C4-2B (cell line): Measurements from ENCODE around the gene GID8.

Experiments
- H3K27ac ChIP-seq: fragments of 450-650 bp; 2 replicates; pipeline ENCODE4 v1.5.1; 2017
- CTCF ChIP-seq: fragments of 450-650 bp; conservative IDR thresholded peaks from 2 replicates; pipeline ENCODE4 v1.5.1; 2017; ENCODE audit warnings: mild to moderate bottlenecking
- ZFX ChIP-seq: fragments of 450-650 bp; IDR thresholded peaks from 2 replicates; pipeline ENCODE4 v1.6.1; 2017

The GID8 gene

GRCh38 chr20:62917720-62918119 is 20.2 kb upstream of the GID8 start:
- TF ChIP-seq ZFX (no peak), CTCF (no peak)
- peak overlapping the region; percentile 63 for H3K27ac ChIP-seq

GRCh38 chr20:62918147-62918546 is 19.8 kb upstream of the GID8 start:
- no peak overlapping the region for H3K27ac ChIP-seq
- no peak for TF ChIP-seq CTCF
- no peak for TF ChIP-seq ZFX

GRCh38 chr20:62918831-62919230 is 19.1 kb upstream of the GID8 start:
- no peak for TF ChIP-seq CTCF
- TF ChIP-seq ZFX = no peak
- H3K27ac ChIP-seq = no peak overlapping the region

GRCh38 chr20:62920039-62920645 is 17.8 kb upstream of the GID8 start:
- H3K27ac ChIP-seq = no peak overlapping the region
- TF ChIP-seq CTCF (no peak), ZFX (no peak)

- TF ChIP-seq ZFX (no peak), CTCF (peak; percentile 81)
- H3K27ac ChIP-seq = peak overlapping the region; percentile 5; the same call in 1 of the 2 replicates
Observed at GRCh38 chr20:62921119-62921687, 16.7 kb upstream of the GID8 start.

- TF ChIP-seq CTCF (no peak), ZFX (no peak)
- H3K27ac ChIP-seq = peak overlapping the region; percentile 75
Observed at GRCh38 chr20:62922451-62922921, 15.5 kb upstream of the GID8 start.

GRCh38 chr20:62923059-62923668 is 14.8 kb upstream of the GID8 start:
- H3K27ac ChIP-seq = peak overlapping the region; percentile 75
